Neural cell (in vitro differentiated cells): ENCODE results near the gene LEF1. TPM values are rescaled to one million over a fixed set of nuclear protein-coding genes. Genes with fewer than 3 reads are reported as not detected.

Experiments used
- H2AFZ ChIP-seq: fragments of 200-600, 300-800 bp; sonication (generic), shearing (Covaris generic); 2 replicates; pipeline ENCODE4 v1.6.0; 2014; ENCODE audit warnings: low read depth, mild to moderate bottlenecking, antibody characterized with exemption, low read length, moderate library complexity
- H3F3A ChIP-seq: fragments of 200-600 bp; shearing (Covaris generic); 2 replicates; pipeline ENCODE4 v1.6.1; 2016; ENCODE audit warnings: mild to moderate bottlenecking, moderate library complexity, mixed read lengths, antibody characterized with exemption, low read length; ENCODE audit not compliant: insufficient read depth, poor library complexity, severe bottlenecking
- H3K27ac ChIP-seq: fragments of 200-600, 300-800 bp; sonication (generic), shearing (Covaris generic); 2 replicates; pipeline ENCODE4 v1.5.1; 2014; ENCODE audit warnings: mild to moderate bottlenecking, low read length, moderate library complexity
- H3K27me3 ChIP-seq: fragments of 300-800, 200-600 bp; sonication (generic), shearing (Covaris generic); 2 replicates; pipeline ENCODE4 v1.6.0; 2014; ENCODE audit warnings: mild to moderate bottlenecking, low read depth, low read length, moderate library complexity; ENCODE audit not compliant: insufficient read depth
- H3K36me3 ChIP-seq: fragments of 300-800, 200-600 bp; sonication (generic), shearing (Covaris generic); 2 replicates; pipeline ENCODE4 v1.5.1; 2014; ENCODE audit warnings: mild to moderate bottlenecking, antibody characterized with exemption, low read length, moderate library complexity; ENCODE audit not compliant: insufficient read depth
- H3K4me2 ChIP-seq: fragments of 300-800, 200-600 bp; sonication (generic), shearing (Covaris generic); 2 replicates; pipeline ENCODE4 v1.6.0; 2014; ENCODE audit warnings: mild to moderate bottlenecking, low read length
- H3K4me3 ChIP-seq: fragments of 300-800, 200-600 bp; sonication (generic), shearing (Covaris generic); 2 replicates; pipeline ENCODE4 v1.5.1; 2014; ENCODE audit warnings: mild to moderate bottlenecking, low read length, moderate library complexity
- H3K79me2 ChIP-seq: fragments of 200-600 bp; shearing (Covaris generic); replicated peaks from 2 replicates; pipeline ENCODE4 v1.6.0; 2014; ENCODE audit warnings: mild to moderate bottlenecking, low read length, moderate library complexity; ENCODE audit not compliant: insufficient read depth
- H3K9ac ChIP-seq: fragments of 300-800, 200-600 bp; sonication (generic), shearing (Covaris generic); 2 replicates; pipeline ENCODE4 v1.6.1; 2016; ENCODE audit warnings: mild to moderate bottlenecking, low read length, mixed read lengths
- H3K9me2 ChIP-seq: fragments of 200-600 bp; shearing (Covaris generic); 2 replicates; pipeline ENCODE4 v1.6.1; 2016; ENCODE audit warnings: mild to moderate bottlenecking, low read length, mixed read lengths; ENCODE audit not compliant: insufficient read depth
- H3K9me3 ChIP-seq: fragments of 200-600, 300-800 bp; sonication (generic), shearing (Covaris generic); 2 replicates; pipeline ENCODE4 v1.6.1; 2016; ENCODE audit warnings: mild to moderate bottlenecking, mixed run types, low read length, moderate library complexity, mixed read lengths
- H4K20me1 ChIP-seq: fragments of 200-600 bp; shearing (Covaris generic); 2 replicates; pipeline ENCODE4 v1.6.1; 2016; ENCODE audit warnings: mild to moderate bottlenecking, mixed run types; ENCODE audit not compliant: insufficient read depth
- EP300 ChIP-seq: fragments of 450-650 bp; conservative IDR thresholded peaks from 2 replicates; pipeline ENCODE4 v1.6.1; 2014; ENCODE audit warnings: antibody characterized with exemption, mild to moderate bottlenecking, moderate library complexity; ENCODE audit not compliant: poor library complexity, severe bottlenecking
- EZH2 ChIP-seq: fragments of 200-600, 300-800 bp; shearing (Covaris generic), sonication (generic); IDR thresholded peaks from 2 replicates; pipeline ENCODE4 v1.6.1; 2014; ENCODE audit warnings: antibody characterized with exemption, low read length, borderline replicate concordance, mild to moderate bottlenecking; ENCODE audit not compliant: insufficient read depth, poor library complexity, severe bottlenecking
- MXI1 ChIP-seq: fragments of 450-650 bp; conservative IDR thresholded peaks from 2 replicates; pipeline ENCODE4 v1.6.1; 2014; ENCODE audit warnings: antibody characterized with exemption, mild to moderate bottlenecking; ENCODE audit not compliant: poor library complexity, severe bottlenecking
- POLR2AphosphoS5 ChIP-seq: IDR thresholded peaks from 2 replicates; pipeline ENCODE4 v1.6.1; 2012
- RAD21 ChIP-seq: fragments of 450-650 bp; conservative IDR thresholded peaks from 2 replicates; pipeline ENCODE4 v1.6.1; 2014; ENCODE audit warnings: antibody characterized with exemption, mild to moderate bottlenecking, moderate library complexity
- SMC3 ChIP-seq: fragments of 450-650 bp; conservative IDR thresholded peaks from 2 replicates; pipeline ENCODE4 v1.6.1; 2014; ENCODE audit warnings: antibody characterized with exemption, mild to moderate bottlenecking, moderate library complexity; ENCODE audit not compliant: poor library complexity
- TAF1 ChIP-seq: IDR thresholded peaks from 2 replicates; pipeline ENCODE4 v1.6.1; 2012; ENCODE audit warnings: low read depth
- polyA plus RNA-seq: library from polyadenylated mRNA; depleted of rRNA; stranded (reverse); fragments of >200 nt; gene quantifications from 2 replicates; pipeline ENCODE4 v1.2.3, GENCODE V29; 2014
- TF ChIP-seq, protein P1 (sequence below): fragments of 450-650 bp; IDR thresholded peaks from 2 replicates; pipeline ENCODE4 v1.5.1; 2014; ENCODE audit warnings: antibody characterized with exemption, mild to moderate bottlenecking, moderate library complexity; ENCODE audit not compliant: poor library complexity, severe bottlenecking
- TF ChIP-seq, protein P2 (sequence below): IDR thresholded peaks from 2 replicates; pipeline ENCODE4 v1.6.1; 2012; ENCODE audit warnings: borderline replicate concordance

Gene LEF1
- polyA plus RNA-seq, 1 donor from 2014 or later, result 0.78 TPM

DNA sequence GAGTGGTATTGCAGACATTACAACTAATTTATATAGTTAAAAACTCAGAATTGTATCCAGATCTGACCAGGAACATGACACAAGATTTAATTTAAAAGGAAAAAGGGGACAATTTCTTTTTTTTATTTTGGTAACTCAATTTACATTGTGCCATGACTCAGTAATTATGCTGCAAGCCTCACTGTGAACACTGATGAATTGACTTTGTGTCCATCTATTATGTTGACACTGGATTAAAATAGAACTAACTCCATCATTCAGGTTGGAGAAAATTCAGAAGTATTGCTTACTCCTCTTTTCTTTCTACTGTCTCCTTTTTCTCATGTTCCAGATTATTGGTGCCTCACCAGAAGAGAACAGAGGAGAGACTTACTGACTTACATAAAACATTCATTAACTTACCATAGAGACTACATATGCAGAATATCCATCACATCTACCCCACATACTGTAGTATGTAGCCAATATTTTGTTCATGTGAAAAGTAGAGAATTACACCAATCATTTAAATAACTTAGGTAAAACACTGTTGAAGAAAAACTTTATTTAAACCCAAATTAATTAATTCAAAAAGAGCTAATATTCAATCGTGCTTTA, 15.8 kb upstream of the LEF1 start:
- Histone ChIP-seq H4K20me1 (no peaks in the 10 kb centered on the region), H2AFZ (no peak overlapping the region), H3K27ac (no peak overlapping the region), H3K4me2 (no peak overlapping the region), H3K27me3 (no peaks in the 10 kb centered on the region), H3K9ac (no peak overlapping the region), H3K9me3 (no peaks in the 10 kb centered on the region), H3K79me2 (no peaks in the 10 kb centered on the region), H3F3A (no peaks in the 10 kb centered on the region), H3K9me2 (no peaks in the 10 kb centered on the region), H3K36me3 (no peaks in the 10 kb centered on the region), H3K4me3 (no peak overlapping the region)
- TF ChIP-seq, protein P1, sequence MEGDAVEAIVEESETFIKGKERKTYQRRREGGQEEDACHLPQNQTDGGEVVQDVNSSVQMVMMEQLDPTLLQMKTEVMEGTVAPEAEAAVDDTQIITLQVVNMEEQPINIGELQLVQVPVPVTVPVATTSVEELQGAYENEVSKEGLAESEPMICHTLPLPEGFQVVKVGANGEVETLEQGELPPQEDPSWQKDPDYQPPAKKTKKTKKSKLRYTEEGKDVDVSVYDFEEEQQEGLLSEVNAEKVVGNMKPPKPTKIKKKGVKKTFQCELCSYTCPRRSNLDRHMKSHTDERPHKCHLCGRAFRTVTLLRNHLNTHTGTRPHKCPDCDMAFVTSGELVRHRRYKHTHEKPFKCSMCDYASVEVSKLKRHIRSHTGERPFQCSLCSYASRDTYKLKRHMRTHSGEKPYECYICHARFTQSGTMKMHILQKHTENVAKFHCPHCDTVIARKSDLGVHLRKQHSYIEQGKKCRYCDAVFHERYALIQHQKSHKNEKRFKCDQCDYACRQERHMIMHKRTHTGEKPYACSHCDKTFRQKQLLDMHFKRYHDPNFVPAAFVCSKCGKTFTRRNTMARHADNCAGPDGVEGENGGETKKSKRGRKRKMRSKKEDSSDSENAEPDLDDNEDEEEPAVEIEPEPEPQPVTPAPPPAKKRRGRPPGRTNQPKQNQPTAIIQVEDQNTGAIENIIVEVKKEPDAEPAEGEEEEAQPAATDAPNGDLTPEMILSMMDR, result no peak
- TF ChIP-seq, protein P2, sequence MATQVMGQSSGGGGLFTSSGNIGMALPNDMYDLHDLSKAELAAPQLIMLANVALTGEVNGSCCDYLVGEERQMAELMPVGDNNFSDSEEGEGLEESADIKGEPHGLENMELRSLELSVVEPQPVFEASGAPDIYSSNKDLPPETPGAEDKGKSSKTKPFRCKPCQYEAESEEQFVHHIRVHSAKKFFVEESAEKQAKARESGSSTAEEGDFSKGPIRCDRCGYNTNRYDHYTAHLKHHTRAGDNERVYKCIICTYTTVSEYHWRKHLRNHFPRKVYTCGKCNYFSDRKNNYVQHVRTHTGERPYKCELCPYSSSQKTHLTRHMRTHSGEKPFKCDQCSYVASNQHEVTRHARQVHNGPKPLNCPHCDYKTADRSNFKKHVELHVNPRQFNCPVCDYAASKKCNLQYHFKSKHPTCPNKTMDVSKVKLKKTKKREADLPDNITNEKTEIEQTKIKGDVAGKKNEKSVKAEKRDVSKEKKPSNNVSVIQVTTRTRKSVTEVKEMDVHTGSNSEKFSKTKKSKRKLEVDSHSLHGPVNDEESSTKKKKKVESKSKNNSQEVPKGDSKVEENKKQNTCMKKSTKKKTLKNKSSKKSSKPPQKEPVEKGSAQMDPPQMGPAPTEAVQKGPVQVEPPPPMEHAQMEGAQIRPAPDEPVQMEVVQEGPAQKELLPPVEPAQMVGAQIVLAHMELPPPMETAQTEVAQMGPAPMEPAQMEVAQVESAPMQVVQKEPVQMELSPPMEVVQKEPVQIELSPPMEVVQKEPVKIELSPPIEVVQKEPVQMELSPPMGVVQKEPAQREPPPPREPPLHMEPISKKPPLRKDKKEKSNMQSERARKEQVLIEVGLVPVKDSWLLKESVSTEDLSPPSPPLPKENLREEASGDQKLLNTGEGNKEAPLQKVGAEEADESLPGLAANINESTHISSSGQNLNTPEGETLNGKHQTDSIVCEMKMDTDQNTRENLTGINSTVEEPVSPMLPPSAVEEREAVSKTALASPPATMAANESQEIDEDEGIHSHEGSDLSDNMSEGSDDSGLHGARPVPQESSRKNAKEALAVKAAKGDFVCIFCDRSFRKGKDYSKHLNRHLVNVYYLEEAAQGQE, result no peak
- TF ChIP-seq MXI1 (no peak), TAF1 (no peak), POLR2AphosphoS5 (no peak), SMC3 (no peak)

DNA sequence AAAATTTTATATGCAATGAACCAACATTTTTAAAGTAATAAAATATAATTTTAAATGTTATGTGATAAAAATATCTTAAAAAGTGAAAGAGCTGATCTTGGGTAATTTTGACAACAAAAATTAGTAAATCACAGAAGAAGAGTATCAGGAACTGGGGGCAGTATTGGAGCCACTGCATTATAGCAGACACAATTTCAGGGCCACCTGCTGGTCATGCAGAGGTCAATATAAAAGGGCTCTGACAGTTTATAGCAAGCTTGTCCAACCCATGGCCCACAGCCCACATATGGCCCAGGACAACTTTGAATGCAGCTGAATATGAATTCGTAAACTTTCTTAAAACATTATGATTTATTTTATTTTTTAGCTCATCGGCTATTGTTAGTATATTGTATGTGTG, 13.0 kb upstream of the LEF1 start:
- no peak for TF ChIP-seq MXI1
- TF ChIP-seq EP300, result no peak
- TF ChIP-seq, protein P1, result no peak
- TF ChIP-seq TAF1, result no peak
- TF ChIP-seq, protein P2, result no peak
- no peak for TF ChIP-seq EZH2
- TF ChIP-seq RAD21, result no peak
- no peaks in the 10 kb centered on the region for H3K27me3 ChIP-seq
- H3K79me2 ChIP-seq, result no peaks in the 10 kb centered on the region
- H3K4me3 ChIP-seq, result no peak overlapping the region
- H2AFZ ChIP-seq, result no peak overlapping the region
- no peaks in the 10 kb centered on the region for H3K9me2 ChIP-seq
- no peaks in the 10 kb centered on the region for H3K36me3 ChIP-seq
- no peak overlapping the region for H3K4me2 ChIP-seq
- H3K9ac ChIP-seq, result no peak overlapping the region
- H3K9me3 ChIP-seq, result no peaks in the 10 kb centered on the region
- no peaks in the 10 kb centered on the region for H4K20me1 ChIP-seq
- H3K27ac ChIP-seq, result no peak overlapping the region
- H3F3A ChIP-seq, result no peaks in the 10 kb centered on the region
